Uterus (tissue), 4 donors: ENCODE measurements around the gene KIDINS220. TPM values are rescaled to one million over a fixed set of nuclear protein-coding genes. Genes with fewer than 3 reads are reported as not detected.

Experiments used
- DNase-seq, 2 donors: peaks; one replicate each; pipeline ENCODE4 v3.0.0-alpha.2; 2019 to 2020
- H3K27ac ChIP-seq, 2 donors: fragments of 200-600 bp; sonication (generic); 1 replicate in 1 of 2; 2 replicates in 1 of 2; pipeline ENCODE4 v1.5.1; 2016 to 2018
- H3K27me3 ChIP-seq, 2 donors: fragments of 200-600 bp; sonication (generic); one replicate each; pipeline ENCODE4 v1.5.1; 2018 to 2019; ENCODE audit warnings: control low read depth in 1 of 2
- H3K36me3 ChIP-seq, 2 donors: fragments of 200-600 bp; sonication (generic); one replicate each; pipeline ENCODE4 v1.5.1; 2019; ENCODE audit warnings: control low read depth in 1 of 2
- H3K4me1 ChIP-seq, 2 donors: fragments of 200-600 bp; sonication (generic); one replicate each; pipeline ENCODE4 v1.5.1; 2018 to 2019; ENCODE audit warnings: control low read depth in 1 of 2
- H3K4me3 ChIP-seq, 2 donors: fragments of 200-600 bp; sonication (generic); 1 replicate in 1 of 2; 2 replicates in 1 of 2; pipeline ENCODE4 v1.5.1; 2018 to 2019; ENCODE audit warnings: mild to moderate bottlenecking in 1 of 2
- H3K9me3 ChIP-seq, 2 donors: fragments of 200-600 bp; sonication (generic); one replicate each; pipeline ENCODE4 v1.5.1; 2019; ENCODE audit warnings: control low read depth in 1 of 2
- CTCF ChIP-seq, 4 experiments: fragments of 200-600 bp in 2 of 4; fragments of 450-650 bp in 2 of 4; sonication (generic) in 2 of 4; IDR thresholded peaks; one replicate each; pipeline ENCODE4 v1.5.1; 2016 to 2019; ENCODE audit warnings: antibody characterized with exemption in 4 of 4, mild to moderate bottlenecking in 2 of 4, moderate library complexity in 1 of 4
- POLR2A ChIP-seq, 2 donors: fragments of 450-650 bp; IDR thresholded peaks; one replicate each; pipeline ENCODE4 v1.6.1; 2016; ENCODE audit warnings: antibody characterized with exemption in 2 of 2, mild to moderate bottlenecking in 1 of 2, moderate library complexity in 1 of 2
- intact Hi-C: fragments of 100-400 bp; cut with DNase I; formaldehyde crosslinking; loops from one replicate; pipeline ENCODE4 v1.15.1; 2023; ENCODE audit warnings: low total_unique reads
- total RNA-seq, 4 donors: library from RNA; depleted of rRNA in 3 of 4; stranded (reverse); fragments of >200 nt in 3 of 4; gene quantifications; one replicate each; pipeline versions ENCODE4 v1.1.0 to v1.2.4, GENCODE V29; 2014 to 2023
- donor health status: DM: yes; HTN: yes; CAD: no.

KIDINS220 gene
- total RNA-seq, 4 donors from 2014 or later = 48.8 to 185 (median 72.8) TPM

DNA sequence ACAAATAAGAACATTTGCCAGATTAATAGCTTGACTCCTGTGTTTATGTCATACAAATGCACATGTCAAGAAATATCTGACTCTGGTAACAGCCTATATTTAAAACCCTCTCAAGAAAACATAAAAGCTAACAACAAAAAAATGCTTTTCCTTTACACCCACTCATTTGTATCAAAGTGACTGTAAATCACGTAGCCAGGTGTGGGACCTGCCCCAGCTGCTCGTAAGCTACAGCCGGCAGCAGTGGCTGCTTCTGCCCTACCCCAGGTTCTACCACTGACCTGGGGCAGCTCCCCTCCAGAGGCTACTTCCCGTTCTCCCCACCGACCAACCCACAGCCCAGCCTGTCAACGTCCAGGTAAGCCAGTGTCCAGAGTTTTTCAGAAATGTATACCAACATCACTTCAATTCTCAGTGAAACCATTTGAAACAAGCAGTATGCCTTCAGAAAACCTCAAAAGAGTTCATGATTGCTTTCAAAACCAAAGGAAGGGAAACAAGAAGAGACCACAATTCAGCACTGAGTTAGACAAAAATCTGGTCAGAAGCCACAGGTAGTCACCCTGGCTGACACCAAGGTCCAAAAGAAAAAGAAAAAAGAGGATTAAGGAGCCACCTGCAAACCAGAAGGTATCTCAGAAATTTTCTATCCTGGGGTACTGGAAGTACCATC lies 40.4 kb downstream of the KIDINS220 start:
- Histone ChIP-seq H3K4me1 (no peaks in the 10 kb centered on the region), H3K9me3 (no peaks in the 10 kb centered on the region), H3K27me3 (no peaks in the 10 kb centered on the region), H3K4me3 (no peak overlapping the region), H3K27ac (no peak overlapping the region), H3K36me3 (no peaks in the 10 kb centered on the region)
- intact Hi-C loops = no loop called here
- no peak for DNase-seq
- TF ChIP-seq CTCF (IDR thresholded peaks at IDR 0.05) (no peak), POLR2A (IDR thresholded peaks at IDR 0.05) (no peak)

- Histone ChIP-seq H3K4me3 (no peak overlapping the region), H3K36me3 (no peaks in the 10 kb centered on the region), H3K27ac (no peak overlapping the region), H3K4me1 (no peaks in the 10 kb centered on the region), H3K9me3 (no peaks in the 10 kb centered on the region), H3K27me3 (no peaks in the 10 kb centered on the region)
- TF ChIP-seq CTCF (IDR thresholded peaks at IDR 0.05) = no peak
- no peak for TF ChIP-seq POLR2A (IDR thresholded peaks at IDR 0.05)
- no peak for DNase-seq
- intact Hi-C loops = no loop called here
These were observed 41.0 kb downstream of the KIDINS220 start for GRCh38 chr2:8796315-8796848.

DNA sequence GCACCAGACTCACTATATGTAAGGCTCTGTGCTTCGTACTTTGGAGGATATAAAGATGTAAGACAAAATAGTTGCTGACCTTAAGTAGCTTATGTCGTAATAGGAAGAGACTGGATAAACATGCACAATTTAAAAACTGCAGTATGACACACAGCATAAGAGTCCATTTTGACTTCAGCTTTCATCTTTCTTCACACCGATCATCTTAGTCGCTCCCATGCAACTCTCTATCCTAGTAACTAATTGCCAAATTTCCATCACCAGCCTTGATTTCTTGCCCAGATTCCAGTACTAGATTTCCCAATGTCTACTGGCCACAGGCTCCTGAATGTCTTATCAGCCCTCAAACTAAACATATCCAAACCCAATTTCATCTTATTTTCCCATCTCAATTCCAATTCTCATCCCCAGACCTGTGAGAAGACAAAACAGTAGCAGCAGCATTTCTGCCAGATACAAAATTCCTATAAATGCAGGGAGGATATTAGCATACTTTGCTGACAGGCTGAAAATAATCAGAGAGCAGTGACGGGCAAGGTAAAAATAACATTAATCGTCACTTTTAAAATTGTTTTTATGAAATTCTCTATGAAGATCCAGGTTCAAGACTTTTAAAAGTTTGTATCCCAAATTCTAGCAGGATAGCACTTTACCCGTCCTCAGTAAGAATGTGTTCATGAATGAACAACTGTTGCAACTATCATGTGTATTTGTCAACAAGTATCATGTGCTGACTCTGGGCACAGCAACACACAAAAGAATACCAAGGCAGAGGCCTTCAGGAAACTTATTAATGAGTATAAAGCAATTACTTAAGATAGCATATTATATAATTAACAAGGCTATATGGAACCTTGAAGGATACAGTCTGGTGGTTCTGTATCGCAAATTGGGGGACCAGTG lies 42.2 kb downstream of the KIDINS220 start:
- Histone ChIP-seq H3K9me3 (no peaks in the 10 kb centered on the region), H3K36me3 (no peaks in the 10 kb centered on the region), H3K27me3 (no peaks in the 10 kb centered on the region), H3K27ac (no peak overlapping the region), H3K4me1 (no peaks in the 10 kb centered on the region), H3K4me3 (no peak overlapping the region)
- TF ChIP-seq CTCF (IDR thresholded peaks at IDR 0.05) (no peak), POLR2A (IDR thresholded peaks at IDR 0.05) (no peak)
- DNase-seq = no peak
- intact Hi-C loops = no loop called here

- no peaks in the 10 kb centered on the region for H3K36me3 ChIP-seq
- H3K27me3 ChIP-seq = no peaks in the 10 kb centered on the region
- TF ChIP-seq CTCF (IDR thresholded peaks at IDR 0.05) (no peak), POLR2A (IDR thresholded peaks at IDR 0.05) (no peak)
- H3K4me3 ChIP-seq = no peak overlapping the region
- H3K4me1 ChIP-seq = no peaks in the 10 kb centered on the region
- intact Hi-C loops = no loop called here
- H3K9me3 ChIP-seq = no peaks in the 10 kb centered on the region
- H3K27ac ChIP-seq = no peak overlapping the region
- DNase-seq = no peak
These were observed 46.7 kb downstream of the KIDINS220 start for GRCh38 chr2:8790739-8791162.

DNA sequence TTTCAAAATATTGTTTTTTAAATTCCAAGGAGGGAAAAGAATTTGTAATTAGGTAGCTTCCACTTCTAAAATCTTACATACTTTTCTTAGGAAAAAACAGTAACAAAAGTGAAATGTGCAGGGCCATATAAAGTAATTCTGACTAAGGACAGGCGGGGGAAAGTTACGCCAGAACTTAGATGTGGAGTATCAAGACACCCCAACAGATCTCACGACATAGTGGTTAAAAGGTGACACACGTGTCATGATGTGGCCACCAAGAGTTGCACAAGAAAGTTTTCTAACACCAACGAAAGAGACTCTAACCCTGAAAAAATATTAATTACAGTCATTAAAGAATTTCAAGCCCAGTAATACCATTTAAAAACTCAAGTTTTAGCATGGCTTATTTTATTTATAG lies 51.0 kb downstream of the KIDINS220 start:
- no peaks in the 10 kb centered on the region for H3K36me3 ChIP-seq
- no peaks in the 10 kb centered on the region for H3K27me3 ChIP-seq
- H3K4me1 ChIP-seq = no peaks in the 10 kb centered on the region
- H3K9me3 ChIP-seq = no peaks in the 10 kb centered on the region
- H3K4me3 ChIP-seq = no peak overlapping the region
- H3K27ac ChIP-seq = no peak overlapping the region
- no peak for DNase-seq
- intact Hi-C loops = no loop called here
- TF ChIP-seq CTCF (IDR thresholded peaks at IDR 0.05) (no peak), POLR2A (IDR thresholded peaks at IDR 0.05) (no peak)
